GM21619 (cell line): ENCODE measurements around the gene METTL15.
"Not testable (repeated sequence)": the region's sequence is repeated elsewhere in the genome, so short reads cannot be mapped to it uniquely, and the experiment has no call there.

Source experiments
- ATAC-seq: cut with Tn5 transposase; IDR thresholded peaks from one replicate; pipeline ENCODE4 v1.9.1; 2021; ENCODE audit not compliant: unreplicated experiment

The METTL15 gene

DNA sequence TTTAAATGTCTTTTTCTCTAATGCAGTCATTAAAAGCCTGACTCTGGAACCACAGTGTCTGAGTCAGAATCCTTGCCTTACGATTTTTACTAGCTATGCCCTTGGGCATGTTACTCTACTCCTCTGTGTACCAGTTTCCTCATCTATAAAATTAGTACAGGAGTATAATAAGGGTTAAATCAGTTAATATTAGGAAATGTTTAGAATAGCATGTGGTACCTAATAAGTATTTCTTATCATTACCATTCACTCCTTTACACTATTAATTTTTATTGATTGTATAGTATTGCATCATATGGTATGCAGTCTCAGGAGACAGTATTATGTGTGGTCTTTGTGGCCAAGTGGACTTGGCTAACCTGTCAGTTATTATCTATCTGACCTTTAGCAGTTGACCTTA lies 68.2 kb downstream of the METTL15 start:
- ATAC-seq = no peak

DNA sequence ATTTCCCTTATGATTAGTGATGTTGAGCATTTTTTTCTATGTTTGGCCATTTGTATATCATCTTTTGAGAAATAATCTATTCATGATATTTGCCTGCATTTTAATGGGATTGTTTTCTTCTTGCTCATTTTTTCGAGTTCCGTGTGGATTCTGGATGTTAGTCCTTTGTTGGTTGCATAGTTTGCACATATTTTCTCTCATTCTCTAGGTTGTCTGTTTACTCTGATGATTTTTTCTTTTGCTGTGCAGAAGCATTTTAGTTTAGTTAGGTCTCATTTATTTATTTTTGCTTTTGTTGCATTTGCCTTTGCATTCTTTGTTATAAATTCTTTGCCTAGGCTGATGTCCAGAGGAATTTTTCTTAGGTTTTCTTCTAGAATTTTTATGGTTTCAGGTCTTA lies 87.3 kb downstream of the METTL15 start:
- ATAC-seq = no peak

DNA sequence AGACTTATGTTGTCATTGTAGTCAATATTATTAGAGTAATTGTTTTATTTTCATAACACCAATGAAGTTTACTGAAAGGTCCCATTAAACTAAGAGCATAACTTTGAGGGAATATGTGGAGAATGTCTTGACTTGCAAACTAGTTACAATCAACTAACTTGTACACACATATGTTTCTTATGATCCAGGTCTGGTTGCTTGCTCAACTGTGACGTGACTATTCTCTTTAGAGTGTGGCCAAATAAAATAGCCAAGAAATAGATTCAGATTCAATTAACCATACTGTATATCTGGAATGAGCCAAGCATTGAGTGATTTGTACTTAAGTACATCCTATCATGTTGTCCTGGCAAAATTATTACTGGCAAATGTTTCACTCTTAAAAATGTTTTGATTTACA lies 101.7 kb downstream of the METTL15 start:
- ATAC-seq = no peak

DNA sequence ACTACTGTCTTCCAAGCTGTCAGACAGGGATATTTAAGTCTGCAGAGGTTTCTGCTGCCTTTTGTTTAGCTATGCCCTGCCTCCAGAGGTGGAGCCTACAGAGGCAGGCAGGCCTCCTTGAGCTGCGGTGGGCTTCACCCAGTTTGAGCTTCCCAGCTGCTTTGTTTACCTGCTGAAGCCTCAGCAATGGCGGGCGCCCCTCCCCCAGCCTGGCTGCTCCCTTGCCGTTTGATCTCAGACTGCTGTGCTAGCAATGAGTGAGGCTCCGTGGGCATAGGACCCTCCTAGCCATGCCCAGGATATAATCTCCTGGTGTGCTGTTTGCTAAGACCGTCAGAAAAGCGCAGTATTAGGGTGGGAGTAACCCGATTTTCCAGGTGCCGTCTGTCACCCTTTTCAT lies 113.9 kb downstream of the METTL15 start:
- not testable (repeated sequence) for ATAC-seq

DNA sequence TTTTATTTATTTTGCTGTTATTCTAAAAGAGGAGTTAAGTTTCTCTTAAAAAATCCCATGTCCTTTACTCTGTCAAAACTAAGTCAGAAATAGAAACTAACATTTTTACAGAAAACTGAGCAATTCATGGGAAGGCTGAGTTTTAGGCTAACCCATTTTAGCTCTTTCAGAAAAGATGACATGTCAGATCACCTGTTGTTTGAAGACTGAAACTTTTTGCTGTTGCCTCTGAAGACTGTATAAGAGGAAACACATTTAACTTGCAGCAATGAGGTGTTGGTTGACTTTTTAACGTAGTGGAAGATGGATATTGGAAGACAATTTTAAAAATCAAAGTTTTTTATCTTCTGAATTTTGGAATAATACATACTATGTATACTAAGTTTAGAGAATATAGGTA lies 115.4 kb downstream of the METTL15 start:
- peak; percentile 75 for ATAC-seq

DNA sequence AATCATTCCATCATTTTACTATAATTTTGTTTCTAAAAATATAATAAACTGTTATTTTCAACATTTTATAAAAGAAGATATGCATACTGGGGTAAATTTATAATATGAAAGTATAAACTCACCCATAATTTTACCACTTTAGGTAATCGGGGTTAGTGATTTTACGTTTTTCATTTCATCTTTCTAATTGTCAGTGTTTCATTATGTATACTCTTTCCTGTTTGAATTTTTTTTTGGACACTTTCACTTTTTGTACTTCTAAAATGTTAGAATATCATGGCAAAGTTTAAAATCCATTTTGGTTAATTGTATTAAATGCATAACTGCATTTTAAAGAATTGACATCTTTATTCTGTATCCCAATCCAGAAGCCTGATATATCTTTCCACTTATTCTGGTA lies 115.8 kb downstream of the METTL15 start:
- ATAC-seq = no peak

DNA sequence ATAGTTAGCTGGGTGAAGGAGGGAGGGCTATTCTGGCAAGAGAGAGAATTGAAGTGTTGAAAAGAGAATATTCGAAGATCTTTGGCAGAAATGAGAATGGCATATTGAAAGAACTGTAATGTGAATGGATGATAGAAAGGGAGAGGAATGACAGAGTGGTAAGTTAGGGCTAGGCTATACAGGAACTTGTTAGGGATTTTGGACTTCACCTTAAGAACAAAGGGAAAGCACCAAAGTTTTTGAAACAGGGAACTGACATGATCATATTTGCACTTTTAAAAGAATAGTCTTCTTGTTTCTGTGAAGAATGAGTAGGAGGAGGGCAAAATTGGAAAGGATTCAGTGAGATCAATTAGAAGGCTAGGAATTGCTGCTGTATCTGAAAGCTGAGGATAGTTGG lies 119.3 kb downstream of the METTL15 start:
- ATAC-seq = no peak

DNA sequence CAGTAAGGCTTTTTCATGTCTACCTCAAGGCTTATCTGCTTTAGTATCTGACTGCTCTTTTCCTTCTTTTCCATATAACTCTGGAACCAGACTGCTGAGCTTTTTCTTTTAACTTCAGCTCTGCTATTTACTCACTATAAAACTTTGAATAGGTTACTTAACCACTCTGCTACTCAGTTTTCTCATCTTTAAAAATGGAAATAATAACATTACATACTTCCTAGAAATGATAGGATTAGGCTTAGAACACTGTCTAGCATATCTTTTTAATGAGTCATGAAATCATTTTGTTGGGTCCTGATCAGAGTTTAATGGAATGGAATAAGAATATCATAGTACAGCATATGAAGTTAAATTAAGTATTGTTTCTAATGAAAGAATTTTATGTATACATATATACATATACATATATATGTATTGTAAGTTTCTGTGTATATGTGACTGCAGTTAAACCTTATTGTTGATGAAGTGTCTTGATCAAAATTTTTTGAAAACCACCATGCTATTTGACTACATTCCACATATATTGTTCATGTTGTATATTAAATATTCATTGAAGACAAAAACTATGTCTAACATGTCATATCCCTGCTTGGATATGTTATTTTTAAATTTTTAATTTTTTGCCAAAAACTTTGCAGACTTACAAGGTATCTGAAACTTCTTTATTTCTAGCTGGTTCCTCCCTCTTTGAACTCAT lies 120.2 kb downstream of the METTL15 start:
- ATAC-seq = no peak

DNA sequence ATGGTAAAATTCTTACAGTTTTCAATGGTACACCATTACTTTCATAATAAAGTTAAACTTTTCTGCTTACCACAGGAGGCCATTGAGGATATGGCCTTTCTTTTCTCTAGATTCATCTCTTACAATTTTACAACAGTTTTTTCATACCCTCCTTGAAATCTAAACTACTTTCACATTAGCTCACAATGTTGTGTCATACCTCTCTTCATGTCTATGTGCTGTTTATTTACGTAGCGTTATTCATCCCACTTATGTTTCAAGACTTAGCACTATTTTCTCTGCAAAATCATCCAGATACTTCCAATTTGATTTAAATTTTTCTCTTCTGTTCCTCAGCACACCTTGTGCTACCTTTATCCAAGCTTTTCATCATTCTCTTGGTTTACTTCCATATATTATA lies 123.3 kb downstream of the METTL15 start:
- ATAC-seq = no peak

DNA sequence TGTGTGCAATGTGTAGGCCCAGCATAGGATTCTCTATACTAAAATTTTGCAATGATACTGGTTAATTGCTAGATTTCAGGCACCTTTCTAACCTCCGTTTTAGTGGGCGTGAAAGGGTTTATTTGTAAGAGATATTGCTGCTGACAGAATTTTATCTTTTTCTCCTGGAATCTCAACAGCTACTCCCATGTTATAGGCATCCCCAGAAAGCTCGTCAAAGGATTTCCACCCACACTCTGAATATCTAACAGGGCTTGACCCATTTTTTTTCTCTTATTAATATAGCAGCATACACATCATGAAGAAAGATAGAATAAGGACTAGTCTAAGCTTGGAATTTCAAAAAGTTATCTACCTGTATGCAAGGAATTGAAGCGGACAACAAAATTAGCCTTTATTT lies 124.5 kb downstream of the METTL15 start:
- no peak for ATAC-seq

DNA sequence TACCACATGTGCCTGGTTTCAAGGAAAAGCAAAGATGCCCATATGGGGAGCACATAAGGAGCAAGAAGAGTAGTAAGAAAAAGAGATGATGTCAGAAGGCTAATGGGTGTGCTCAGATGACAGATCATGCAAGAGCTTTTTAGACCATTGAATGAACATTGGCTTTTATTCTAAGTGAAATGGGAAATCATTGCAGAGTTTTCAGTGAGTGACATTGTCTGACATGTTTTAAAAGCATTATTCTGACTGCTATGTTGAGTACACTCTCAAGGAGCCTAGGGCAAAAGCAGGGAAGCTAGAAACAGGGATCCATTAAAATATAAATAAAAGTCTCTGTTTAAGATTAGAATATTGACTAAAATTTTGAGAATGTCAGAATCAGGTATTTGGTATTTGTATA lies 133.6 kb downstream of the METTL15 start:
- ATAC-seq = no peak

DNA sequence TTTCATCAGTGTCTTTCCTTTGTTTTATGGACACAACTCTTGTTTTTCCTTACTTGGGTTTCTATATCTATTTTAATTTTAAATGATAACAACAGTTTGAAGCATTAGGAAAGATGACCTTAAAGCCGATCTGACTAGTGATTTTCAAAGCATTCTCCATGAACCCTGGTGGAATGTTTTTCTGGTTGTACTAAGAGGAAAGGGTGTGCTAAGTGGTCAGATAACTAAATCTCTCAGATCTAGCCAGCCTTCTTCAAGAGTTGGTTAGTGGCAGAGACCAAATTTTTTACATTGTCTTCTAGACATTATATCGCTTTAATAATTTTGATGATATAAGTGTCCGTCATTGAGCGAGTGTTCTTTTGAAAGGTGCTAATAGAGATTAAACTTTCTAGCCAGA lies 134.4 kb downstream of the METTL15 start:
- no peak for ATAC-seq

DNA sequence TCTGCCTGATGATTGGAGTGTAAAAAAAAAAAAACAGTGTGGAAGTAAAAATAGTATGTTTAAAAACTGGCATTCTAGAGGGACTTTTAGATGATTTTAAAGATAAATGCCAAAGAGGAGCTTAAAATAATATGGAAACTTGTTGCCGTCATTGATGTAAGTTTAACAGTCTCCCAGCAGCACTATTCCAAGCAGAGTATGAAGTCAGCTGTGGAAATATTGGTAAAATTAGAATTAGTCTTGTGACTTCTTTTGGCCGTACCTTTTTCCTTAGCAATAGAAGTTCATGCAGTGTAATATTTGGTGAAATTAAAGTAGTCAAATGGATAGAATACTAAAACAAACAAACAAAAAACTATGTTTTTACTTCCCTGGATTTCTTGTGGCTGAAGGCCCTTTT lies 134.9 kb downstream of the METTL15 start:
- no peak for ATAC-seq

DNA sequence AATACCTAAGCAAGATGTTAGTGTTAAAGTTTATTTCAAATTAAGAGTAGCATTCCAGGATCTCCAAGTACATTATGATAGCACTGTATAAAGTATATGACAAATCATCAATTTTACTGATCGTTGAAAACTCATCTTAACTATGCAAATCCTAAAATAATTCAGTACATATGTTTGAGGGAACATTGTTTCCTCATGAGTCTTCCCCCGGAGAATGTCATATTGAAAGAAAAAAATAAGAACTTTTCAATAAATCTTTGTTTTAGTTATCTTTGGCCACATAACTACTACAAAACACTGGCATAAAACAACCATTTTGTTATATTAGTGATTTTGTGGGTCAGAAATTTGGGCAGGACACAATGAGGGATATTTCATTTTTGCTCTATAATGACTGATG lies 135.4 kb downstream of the METTL15 start:
- ATAC-seq = no peak

DNA sequence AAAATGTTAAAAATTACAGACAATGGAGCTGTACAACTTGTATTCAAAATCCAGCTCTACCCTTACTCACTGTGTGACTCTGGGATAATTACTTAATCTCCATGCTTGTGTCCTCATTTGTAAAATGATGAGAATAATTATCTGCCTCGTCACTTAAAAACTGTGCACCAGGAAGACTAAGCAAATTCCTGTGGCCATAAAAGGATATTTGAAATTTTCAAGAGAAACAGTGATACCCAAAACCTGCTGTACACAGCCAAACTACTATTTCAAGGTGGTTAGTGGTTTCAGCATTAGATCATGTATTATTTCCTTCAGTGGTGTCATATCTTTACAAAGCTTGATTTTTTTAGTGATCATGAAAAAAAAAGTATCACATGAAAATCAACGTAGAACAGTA lies 136.9 kb downstream of the METTL15 start:
- no peak for ATAC-seq

DNA sequence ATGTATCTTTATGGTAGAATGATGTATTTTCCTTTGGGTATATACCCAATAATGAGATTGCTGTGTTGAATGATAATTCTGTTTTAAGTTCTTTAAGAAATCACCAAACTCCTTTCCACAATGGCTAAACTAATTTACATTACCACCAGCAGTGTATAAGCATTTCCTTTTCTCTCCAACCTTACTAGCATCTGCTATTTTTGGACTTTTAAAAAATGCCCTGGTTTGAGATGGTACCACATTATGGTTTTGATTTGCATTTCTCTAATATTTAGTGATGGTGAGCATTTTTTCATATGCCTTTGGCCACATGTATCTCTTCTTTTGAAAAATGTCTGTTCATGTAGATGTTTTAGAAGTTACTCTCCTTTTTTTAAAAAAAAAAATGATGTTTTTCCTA lies 142.0 kb downstream of the METTL15 start:
- no peak for ATAC-seq

DNA sequence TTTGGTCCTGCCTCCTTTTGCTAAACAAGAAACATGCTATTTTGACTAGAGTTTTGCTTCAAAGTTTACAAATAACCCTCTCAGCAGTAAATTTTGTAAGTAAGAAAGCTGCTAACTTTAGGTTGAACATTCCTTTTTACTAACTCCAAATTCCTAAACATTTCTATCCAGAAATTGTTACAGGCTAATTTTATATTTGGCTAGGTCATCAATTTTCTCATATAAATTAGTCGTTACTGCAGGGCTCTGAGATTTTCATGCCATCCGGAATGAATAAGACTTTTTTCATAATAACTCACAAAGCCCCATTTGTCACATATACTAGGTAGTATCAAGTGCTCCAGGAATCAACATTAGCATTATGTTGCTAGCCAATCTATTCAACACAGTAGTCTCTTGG lies 143.1 kb downstream of the METTL15 start:
- no peak for ATAC-seq

DNA sequence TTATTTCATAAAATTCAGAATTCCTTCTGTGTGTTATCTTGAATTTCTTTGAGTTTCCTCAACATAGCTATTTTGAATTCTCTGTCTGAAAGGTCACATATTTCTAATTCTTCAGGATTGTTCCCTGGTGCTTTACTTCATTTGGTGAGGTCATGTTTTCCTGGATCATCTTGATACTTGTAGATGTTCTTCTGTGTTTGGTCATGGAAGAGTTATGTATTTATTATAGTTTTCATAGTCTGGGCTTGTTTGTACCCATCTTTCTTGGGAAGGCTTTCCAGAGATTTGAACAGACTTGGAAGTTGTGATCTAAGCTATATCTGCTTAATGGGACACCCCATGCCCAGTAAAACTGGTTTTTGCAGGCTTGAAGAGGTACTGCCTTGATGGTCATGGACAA lies 149.6 kb downstream of the METTL15 start:
- ATAC-seq = no peak

DNA sequence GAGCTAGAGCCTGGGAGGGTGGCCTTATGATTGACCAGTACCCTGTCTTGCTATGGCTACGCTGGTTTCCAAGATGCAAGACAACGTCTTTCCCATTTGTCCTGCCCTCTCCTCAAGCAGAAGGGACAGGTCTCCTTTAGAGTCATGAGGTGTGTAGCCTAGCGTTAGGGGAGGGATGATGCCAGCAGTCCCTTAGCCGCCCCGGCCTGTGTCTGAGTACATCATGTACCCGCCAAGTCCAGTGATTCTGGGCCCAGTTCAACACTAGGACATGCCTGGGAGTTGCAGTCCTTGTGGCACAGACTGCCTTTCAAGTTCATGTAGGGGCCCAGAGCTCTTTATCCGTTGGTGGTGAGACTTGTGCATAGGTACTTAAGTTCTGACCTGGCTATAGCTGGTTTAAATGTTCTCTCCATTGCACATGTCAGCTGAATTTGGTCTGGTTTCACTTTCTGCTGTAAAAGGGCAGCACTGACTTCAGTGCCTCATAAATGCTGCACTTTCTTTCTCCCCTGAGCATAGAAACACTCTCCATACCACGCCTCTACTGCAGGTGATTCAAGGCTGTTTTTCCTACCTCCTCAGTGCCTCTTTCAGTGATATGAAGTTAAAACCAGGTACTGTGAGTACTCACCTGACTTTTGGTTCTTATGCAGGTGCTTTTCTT lies 151.1 kb downstream of the METTL15 start:
- peak; percentile 71 for ATAC-seq

DNA sequence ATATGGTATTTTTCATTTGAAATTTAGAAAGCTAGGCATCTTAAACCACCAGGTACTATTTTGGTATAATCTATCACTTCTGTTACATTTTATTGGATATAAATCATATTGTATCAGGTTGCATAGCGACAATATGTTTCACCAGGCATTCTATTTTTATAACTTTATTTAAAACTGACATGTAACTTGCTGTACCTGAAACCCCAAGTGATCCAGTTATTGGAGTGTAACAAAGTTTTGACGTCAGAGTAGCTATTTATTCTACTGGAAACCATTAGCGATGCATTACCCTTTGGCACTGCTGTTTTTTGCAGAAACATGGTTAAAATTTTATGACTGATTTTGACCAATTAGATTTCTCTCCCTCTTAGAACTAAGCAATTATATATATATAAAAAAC lies 160.7 kb downstream of the METTL15 start:
- ATAC-seq = no peak

DNA sequence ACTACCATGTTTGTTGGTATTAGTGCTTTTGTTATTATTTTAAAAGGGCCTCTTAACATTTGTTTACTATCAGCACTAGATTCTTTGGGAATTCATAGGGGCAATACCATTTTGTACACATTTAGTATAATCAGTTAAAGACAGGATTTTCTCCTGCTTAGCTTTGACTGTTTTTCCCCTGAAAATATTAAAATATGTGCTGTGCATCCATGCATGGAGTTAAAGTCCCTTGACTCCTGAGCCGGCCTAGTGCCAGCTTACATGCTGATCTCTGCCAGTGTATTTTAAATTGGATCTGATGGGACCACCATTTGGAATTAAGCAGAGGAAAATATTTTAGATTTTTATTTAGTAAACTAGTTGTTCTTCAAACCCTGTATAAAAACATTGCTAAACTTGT lies 161.4 kb downstream of the METTL15 start:
- no peak for ATAC-seq

DNA sequence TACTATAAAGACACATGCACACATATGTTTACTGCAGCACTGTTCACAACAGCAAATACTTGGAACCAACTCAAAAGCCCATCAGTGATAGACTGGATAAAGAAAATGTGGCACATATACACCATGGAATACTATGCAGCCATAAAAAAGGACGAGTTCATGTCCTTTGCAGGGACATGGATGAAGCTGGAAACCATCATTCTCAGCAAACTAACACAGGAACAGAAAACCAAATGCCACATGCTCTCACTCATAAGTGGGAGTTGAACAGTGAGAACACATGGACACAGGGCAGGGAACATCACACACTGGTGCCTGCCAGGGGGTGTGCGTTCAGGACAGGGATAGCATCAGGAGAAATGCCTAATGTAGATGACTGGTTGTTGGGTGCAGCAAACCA lies 164.1 kb downstream of the METTL15 start:
- not testable (repeated sequence) for ATAC-seq

DNA sequence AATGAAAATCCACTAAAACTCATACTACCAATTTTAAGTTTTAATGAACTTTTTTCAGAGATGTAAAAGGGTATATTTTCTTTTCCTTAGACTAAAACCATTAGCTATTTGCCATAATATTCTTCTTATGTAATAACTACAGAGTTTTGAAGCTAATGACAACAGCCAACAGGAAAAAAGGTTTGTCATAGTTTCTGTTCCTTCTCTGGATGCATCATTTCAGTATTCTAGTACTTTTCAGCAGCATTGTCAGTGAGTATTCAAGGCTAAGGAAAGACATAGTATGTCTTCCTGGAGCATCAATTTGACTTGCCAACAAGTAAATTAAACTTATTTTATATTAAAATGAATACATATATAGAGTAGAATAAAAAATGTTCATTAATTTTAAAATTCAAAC lies 166.0 kb downstream of the METTL15 start:
- ATAC-seq = no peak
